ENCODE results near the gene TFB1M.

The TFB1M gene

DNA sequence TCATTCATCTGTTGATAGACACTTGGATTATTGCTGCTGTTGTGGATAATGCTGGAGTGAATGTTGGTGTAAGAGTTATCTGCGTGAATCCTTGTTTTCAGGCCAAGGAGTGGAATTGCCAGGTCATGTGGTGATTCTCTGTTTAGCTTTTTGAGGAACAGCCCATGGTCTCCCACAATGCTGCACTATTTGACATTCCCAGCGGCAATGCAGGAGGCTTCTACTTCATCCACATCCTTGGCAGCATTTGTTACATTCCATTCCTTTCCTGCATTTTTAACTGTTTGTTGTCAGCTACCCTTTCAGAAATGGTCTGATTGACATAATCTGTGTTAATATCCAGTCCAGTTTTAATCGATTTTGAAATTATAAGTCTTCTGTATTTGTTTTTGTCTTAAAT is 102.2 kb downstream of the TFB1M start:
- H3K4me1 Mint-ChIP-seq, result peaks cover 40% of the 10 kb centered on the region
- peaks cover 7% of the 10 kb centered on the region for H3K36me3 Mint-ChIP-seq (ENCODE audit: low read depth)
- no peak overlapping the region for H3K27ac Mint-ChIP-seq
- TF ChIP-seq, protein P1, sequence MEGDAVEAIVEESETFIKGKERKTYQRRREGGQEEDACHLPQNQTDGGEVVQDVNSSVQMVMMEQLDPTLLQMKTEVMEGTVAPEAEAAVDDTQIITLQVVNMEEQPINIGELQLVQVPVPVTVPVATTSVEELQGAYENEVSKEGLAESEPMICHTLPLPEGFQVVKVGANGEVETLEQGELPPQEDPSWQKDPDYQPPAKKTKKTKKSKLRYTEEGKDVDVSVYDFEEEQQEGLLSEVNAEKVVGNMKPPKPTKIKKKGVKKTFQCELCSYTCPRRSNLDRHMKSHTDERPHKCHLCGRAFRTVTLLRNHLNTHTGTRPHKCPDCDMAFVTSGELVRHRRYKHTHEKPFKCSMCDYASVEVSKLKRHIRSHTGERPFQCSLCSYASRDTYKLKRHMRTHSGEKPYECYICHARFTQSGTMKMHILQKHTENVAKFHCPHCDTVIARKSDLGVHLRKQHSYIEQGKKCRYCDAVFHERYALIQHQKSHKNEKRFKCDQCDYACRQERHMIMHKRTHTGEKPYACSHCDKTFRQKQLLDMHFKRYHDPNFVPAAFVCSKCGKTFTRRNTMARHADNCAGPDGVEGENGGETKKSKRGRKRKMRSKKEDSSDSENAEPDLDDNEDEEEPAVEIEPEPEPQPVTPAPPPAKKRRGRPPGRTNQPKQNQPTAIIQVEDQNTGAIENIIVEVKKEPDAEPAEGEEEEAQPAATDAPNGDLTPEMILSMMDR (IDR thresholded peaks at IDR 0.05), result no peak
- no peak for DNase-seq
- H3K9me3 Mint-ChIP-seq, result no peaks in the 10 kb centered on the region
- peaks cover 3% of the 10 kb centered on the region for H3K27me3 Mint-ChIP-seq (ENCODE audit: low read depth, poor library complexity)
- no peak overlapping the region for H3K4me3 Mint-ChIP-seq

DNA sequence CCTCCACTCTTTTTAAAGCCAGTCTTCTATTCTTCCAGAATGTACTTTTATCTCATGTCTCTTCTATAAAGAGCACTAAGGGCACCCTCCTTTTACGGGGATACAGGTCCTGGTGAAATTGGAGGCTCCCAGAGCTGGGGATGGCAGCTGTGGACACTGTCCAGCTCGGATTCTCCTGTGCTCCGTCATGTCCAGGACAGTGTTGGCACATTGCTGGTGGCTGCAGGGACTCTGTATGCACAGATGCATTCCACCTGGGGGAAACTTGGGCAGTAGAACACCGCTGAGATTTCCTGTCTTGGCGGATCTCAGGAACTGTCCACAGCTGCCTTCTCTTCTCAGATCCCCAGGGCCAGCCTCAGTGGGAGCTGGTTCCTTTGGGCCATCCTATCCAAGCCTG is 107.1 kb downstream of the TFB1M start:
- peaks cover 26% of the 10 kb centered on the region for H3K4me1 Mint-ChIP-seq
- no peaks in the 10 kb centered on the region for H3K9me3 Mint-ChIP-seq
- H3K36me3 Mint-ChIP-seq (ENCODE audit: low read depth), result peaks cover 7% of the 10 kb centered on the region
- TF ChIP-seq, protein P1 (IDR thresholded peaks at IDR 0.05), result no peak
- H3K27me3 Mint-ChIP-seq (ENCODE audit: low read depth, poor library complexity), result no peaks in the 10 kb centered on the region
- H3K4me3 Mint-ChIP-seq, result no peak overlapping the region
- no peak for DNase-seq
- H3K27ac Mint-ChIP-seq, result no peak overlapping the region
